MM.1S (cell line): Measurements from ENCODE around the gene DLG3.

Source experiments
- DNase-seq: peaks from one replicate; pipeline ENCODE4 v3.0.0-alpha.2; 2015
- H2AFZ ChIP-seq: fragments of 300-600 bp; sonication (generic); 2 replicates; pipeline ENCODE4 v1.6.0; 2016; ENCODE audit warnings: antibody characterized with exemption, low read length
- H3F3A ChIP-seq: fragments of 300-600 bp; sonication (generic); 2 replicates; pipeline ENCODE4 v1.6.1; 2016; ENCODE audit warnings: mild to moderate bottlenecking, antibody characterized with exemption, low read length, moderate library complexity, mixed read lengths; ENCODE audit not compliant: insufficient read depth
- H3K27ac ChIP-seq: fragments of 300-600 bp; sonication (generic); 2 replicates; pipeline ENCODE4 v1.5.1; 2016; ENCODE audit warnings: mild to moderate bottlenecking, low read length
- H3K27me3 ChIP-seq: fragments of 300-600 bp; sonication (generic); replicated peaks from 2 replicates; pipeline ENCODE4 v1.6.0; 2016; ENCODE audit warnings: low read length; ENCODE audit not compliant: insufficient read depth
- H3K36me3 ChIP-seq: fragments of 300-600 bp; sonication (generic); replicated peaks from 2 replicates; pipeline ENCODE4 v1.6.1; 2016; ENCODE audit warnings: mild to moderate bottlenecking, low read length, mixed read lengths; ENCODE audit not compliant: insufficient read depth
- H3K4me1 ChIP-seq: fragments of 300-600 bp; sonication (generic); 2 replicates; pipeline ENCODE4 v1.6.1; 2016; ENCODE audit warnings: low read length, mixed read lengths
- H3K4me2 ChIP-seq: fragments of 300-600 bp; sonication (generic); 2 replicates; pipeline ENCODE4 v1.6.0; 2016; ENCODE audit warnings: low read depth, low read length
- H3K4me3 ChIP-seq: fragments of 300-600 bp; sonication (generic); 2 replicates; pipeline ENCODE4 v1.5.1; 2016; ENCODE audit warnings: low read length, mixed read lengths
- H3K79me2 ChIP-seq: fragments of 300-600 bp; sonication (generic); 2 replicates; pipeline ENCODE4 v1.6.1; 2016; ENCODE audit warnings: mixed run types, low read length, mixed read lengths
- H3K9ac ChIP-seq: fragments of 300-600 bp; sonication (generic); 2 replicates; pipeline ENCODE4 v1.6.1; 2016; ENCODE audit warnings: low read length, mixed read lengths
- H3K9me2 ChIP-seq: fragments of 300-600 bp; sonication (generic); replicated peaks from 2 replicates; pipeline ENCODE4 v1.6.1; 2016; ENCODE audit warnings: mild to moderate bottlenecking, low read length, mixed read lengths; ENCODE audit not compliant: insufficient read depth
- H3K9me3 ChIP-seq: fragments of 300-600 bp; sonication (generic); replicated peaks from 2 replicates; pipeline ENCODE4 v1.6.1; 2016; ENCODE audit warnings: mild to moderate bottlenecking, low read length, mixed read lengths; ENCODE audit not compliant: insufficient read depth
- H4K20me1 ChIP-seq: fragments of 300-600 bp; sonication (generic); 2 replicates; pipeline ENCODE4 v1.6.1; 2016; ENCODE audit warnings: mild to moderate bottlenecking, low read length, moderate library complexity, mixed read lengths; ENCODE audit not compliant: insufficient read depth
- EZH2 ChIP-seq: fragments of 300-600 bp; sonication (generic); optimal IDR thresholded peaks from 2 replicates; pipeline ENCODE3; 2017; ENCODE audit warnings: low read depth, mild to moderate bottlenecking, antibody characterized with exemption, low read length, mixed read lengths
- EZH2phosphoT487 ChIP-seq: fragments of 300-600 bp; sonication (generic); IDR thresholded peaks from 2 replicates; pipeline ENCODE4 v1.6.1; 2018; ENCODE audit warnings: antibody characterized with exemption, low read length
- TF ChIP-seq, protein P1 (sequence below): fragments of 300-600 bp; sonication (generic); IDR thresholded peaks from 2 replicates; pipeline ENCODE4 v1.5.1; 2016; ENCODE audit warnings: antibody characterized with exemption, low read length, mixed read lengths

DLG3 gene

GRCh38 chrX:70482300-70482699 is 37.7 kb downstream of the DLG3 start:
- DNase-seq, result no peak
- Histone ChIP-seq H3K36me3 (no peaks in the 10 kb centered on the region), H4K20me1 (no peaks in the 10 kb centered on the region), H3K27ac (no peak overlapping the region), H2AFZ (no peak overlapping the region), H3K4me2 (no peak overlapping the region), H3K4me3 (no peak overlapping the region), H3K9ac (no peak overlapping the region), H3K79me2 (no peaks in the 10 kb centered on the region), H3K9me2 (no peaks in the 10 kb centered on the region), H3K4me1 (no peaks in the 10 kb centered on the region), H3F3A (no peaks in the 10 kb centered on the region), H3K9me3 (no peaks in the 10 kb centered on the region), H3K27me3 (no peaks in the 10 kb centered on the region)
- TF ChIP-seq, protein P1, sequence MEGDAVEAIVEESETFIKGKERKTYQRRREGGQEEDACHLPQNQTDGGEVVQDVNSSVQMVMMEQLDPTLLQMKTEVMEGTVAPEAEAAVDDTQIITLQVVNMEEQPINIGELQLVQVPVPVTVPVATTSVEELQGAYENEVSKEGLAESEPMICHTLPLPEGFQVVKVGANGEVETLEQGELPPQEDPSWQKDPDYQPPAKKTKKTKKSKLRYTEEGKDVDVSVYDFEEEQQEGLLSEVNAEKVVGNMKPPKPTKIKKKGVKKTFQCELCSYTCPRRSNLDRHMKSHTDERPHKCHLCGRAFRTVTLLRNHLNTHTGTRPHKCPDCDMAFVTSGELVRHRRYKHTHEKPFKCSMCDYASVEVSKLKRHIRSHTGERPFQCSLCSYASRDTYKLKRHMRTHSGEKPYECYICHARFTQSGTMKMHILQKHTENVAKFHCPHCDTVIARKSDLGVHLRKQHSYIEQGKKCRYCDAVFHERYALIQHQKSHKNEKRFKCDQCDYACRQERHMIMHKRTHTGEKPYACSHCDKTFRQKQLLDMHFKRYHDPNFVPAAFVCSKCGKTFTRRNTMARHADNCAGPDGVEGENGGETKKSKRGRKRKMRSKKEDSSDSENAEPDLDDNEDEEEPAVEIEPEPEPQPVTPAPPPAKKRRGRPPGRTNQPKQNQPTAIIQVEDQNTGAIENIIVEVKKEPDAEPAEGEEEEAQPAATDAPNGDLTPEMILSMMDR, result no peak
- TF ChIP-seq EZH2 (no peak), EZH2phosphoT487 (no peak)

DNA sequence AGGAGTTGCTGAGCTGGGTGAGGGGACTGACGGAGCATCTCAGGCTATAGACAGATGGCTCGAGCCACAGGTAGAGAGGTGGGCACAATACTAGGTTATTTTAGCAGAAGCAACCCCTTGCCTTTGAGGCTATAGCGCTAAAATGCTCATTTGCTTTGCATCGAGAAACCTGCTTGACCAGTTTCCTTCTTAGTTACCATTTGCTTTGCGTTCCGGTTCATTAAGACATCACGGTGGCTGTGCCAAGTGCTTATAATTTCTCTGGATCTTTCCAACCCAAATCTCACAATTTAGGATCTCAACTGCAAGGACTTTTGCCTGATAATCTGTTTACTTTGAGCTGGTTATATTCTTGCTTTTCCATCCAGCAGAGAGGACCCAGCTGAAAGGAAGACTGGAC is 40.8 kb downstream of the DLG3 start:
- H3K4me2 ChIP-seq, result no peak overlapping the region
- H3K79me2 ChIP-seq, result no peaks in the 10 kb centered on the region
- H3K9ac ChIP-seq, result no peak overlapping the region
- H3K27ac ChIP-seq, result no peak overlapping the region
- H3K36me3 ChIP-seq, result no peaks in the 10 kb centered on the region
- no peaks in the 10 kb centered on the region for H4K20me1 ChIP-seq
- no peaks in the 10 kb centered on the region for H3K9me2 ChIP-seq
- H3K27me3 ChIP-seq, result no peaks in the 10 kb centered on the region
- no peak overlapping the region for H2AFZ ChIP-seq
- no peaks in the 10 kb centered on the region for H3F3A ChIP-seq
- H3K4me3 ChIP-seq, result no peak overlapping the region
- H3K9me3 ChIP-seq, result no peaks in the 10 kb centered on the region
- DNase-seq, result no peak
- TF ChIP-seq EZH2phosphoT487, result no peak
- TF ChIP-seq, protein P1, result no peak
- no peaks in the 10 kb centered on the region for H3K4me1 ChIP-seq

DNA sequence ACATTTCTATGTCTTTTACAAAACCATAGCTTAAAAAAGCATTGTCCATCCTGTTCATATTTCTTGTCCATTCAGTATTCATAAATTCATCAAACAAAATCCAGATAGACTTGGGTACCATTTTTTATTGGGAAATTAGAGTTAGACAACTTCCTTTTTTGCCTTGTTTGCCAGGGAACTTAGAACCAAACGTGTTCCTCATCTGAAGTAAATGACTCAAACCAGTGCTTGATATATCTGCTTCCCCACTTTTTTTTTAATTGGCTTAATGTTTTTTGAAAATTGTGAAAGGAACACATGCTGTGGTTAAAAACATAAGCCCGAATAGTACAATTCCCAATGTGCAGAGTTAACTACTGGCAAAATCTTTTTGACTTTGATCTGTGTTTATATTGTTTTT is 44.2 kb downstream of the DLG3 start:
- no peak for TF ChIP-seq EZH2phosphoT487
- TF ChIP-seq, protein P1, result no peak
- TF ChIP-seq EZH2, result no peak
- no peak overlapping the region for H3K4me2 ChIP-seq
- H3K9me3 ChIP-seq, result no peaks in the 10 kb centered on the region
- H2AFZ ChIP-seq, result no peak overlapping the region
- no peaks in the 10 kb centered on the region for H3K4me1 ChIP-seq
- H3K27me3 ChIP-seq, result no peaks in the 10 kb centered on the region
- no peaks in the 10 kb centered on the region for H3K9me2 ChIP-seq
- H4K20me1 ChIP-seq, result no peaks in the 10 kb centered on the region
- H3K27ac ChIP-seq, result no peak overlapping the region
- no peak overlapping the region for H3K9ac ChIP-seq
- H3K4me3 ChIP-seq, result no peak overlapping the region
- H3F3A ChIP-seq, result no peaks in the 10 kb centered on the region
- no peaks in the 10 kb centered on the region for H3K79me2 ChIP-seq
- DNase-seq, result no peak
- H3K36me3 ChIP-seq, result no peaks in the 10 kb centered on the region

- Histone ChIP-seq H3F3A (no peaks in the 10 kb centered on the region), H3K79me2 (no peaks in the 10 kb centered on the region), H3K9me3 (no peaks in the 10 kb centered on the region), H2AFZ (no peak overlapping the region), H3K4me2 (no peak overlapping the region), H3K4me3 (no peak overlapping the region), H3K36me3 (no peaks in the 10 kb centered on the region; the same call in 1 of the 2 replicates), H3K4me1 (0 out of 2 replicates have a peak, but pooled peaks cover 2% of the 10 kb centered on the region), H3K27ac (no peak overlapping the region), H3K9me2 (no peaks in the 10 kb centered on the region), H3K27me3 (no peaks in the 10 kb centered on the region), H4K20me1 (no peaks in the 10 kb centered on the region), H3K9ac (no peak overlapping the region)
- TF ChIP-seq, protein P1, result no peak
- TF ChIP-seq EZH2, result no peak
- no peak for TF ChIP-seq EZH2phosphoT487
- no peak for DNase-seq
Measured at GRCh38 chrX:70494441-70494840, 49.8 kb downstream of the DLG3 start.
